GM23338 (cell line): ENCODE results near the gene STARD8.

Experiments
- CREB1 ChIP-seq: fragments of 250-450 bp; sonication (Bioruptor Pico); IDR thresholded peaks from 2 replicates; pipeline ENCODE4 v1.5.0; 2020; ENCODE audit warnings: low read depth, mild to moderate bottlenecking, moderate library complexity
- CTCF ChIP-seq, 2 experiments: fragments of 200-600 bp in 1 of 2; sonication (generic) in 1 of 2; conservative IDR thresholded peaks; 2 replicates each; pipeline versions ENCODE4 v1.5.1 to v1.6.1; 2016 to 2017; ENCODE audit warnings: antibody characterized with exemption in 2 of 2, low read depth in 2 of 2, mild to moderate bottlenecking in 2 of 2, moderate library complexity in 1 of 2
- EZH2phosphoT487 ChIP-seq: fragments of 200-600 bp; sonication (generic); IDR thresholded peaks from one replicate; pipeline ENCODE4 v1.8.1; 2018; ENCODE audit warnings: antibody characterized with exemption; ENCODE audit not compliant: unreplicated experiment
- POLR2AphosphoS5 ChIP-seq: IDR thresholded peaks from 2 replicates; pipeline ENCODE4 v1.6.1; 2016; ENCODE audit warnings: antibody characterized with exemption, low read depth

- no peak for TF ChIP-seq CTCF (conservative IDR thresholded peaks at IDR 0.05; ENCODE audit: low read depth in 2 of 2)
- TF ChIP-seq EZH2phosphoT487, result no peak
- no peak for TF ChIP-seq POLR2AphosphoS5
- TF ChIP-seq CREB1 (CRISPR knock-in tag), result no peak
Measured at GRCh38 chrX:68644861-68645260, 2.6 kb upstream of the STARD8 start.
